ENCODE data around the gene MTTP.
A peak's percentile ranks its signal among the peaks of the same experiment; 100 is the strongest.

MTTP gene

DNA sequence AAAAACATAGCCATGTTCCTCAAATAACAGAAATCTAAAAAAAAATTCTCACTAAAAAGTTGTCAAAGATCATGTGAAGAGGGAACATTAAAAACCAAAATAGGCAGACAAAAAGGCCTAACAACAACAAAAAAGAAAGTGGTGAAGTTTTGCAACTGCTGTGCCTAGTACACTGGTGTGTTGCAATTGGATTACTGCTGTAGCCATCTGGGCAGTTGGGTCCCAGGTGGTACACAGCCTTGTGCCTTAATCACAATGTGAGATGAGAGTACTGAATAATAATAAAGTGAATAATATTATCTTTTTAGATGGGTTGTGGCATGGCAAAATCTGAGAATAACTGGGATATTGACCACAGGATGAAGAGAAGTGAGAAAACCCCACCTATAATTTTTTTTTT, 71.0 kb downstream of the MTTP start:
- Histone ChIP-seq H3K36me3 (ENCODE audit: insufficient read depth, low read length) (no peaks in the 10 kb centered on the region), H4K20me1 (ENCODE audit: insufficient read depth, low read length) (no peaks in the 10 kb centered on the region), H3K9me2 (ENCODE audit: low read depth, low read length) (no peaks in the 10 kb centered on the region), H3K4me3 (ENCODE audit: low read depth, low read length, poor library complexity, severe bottlenecking) (no peak overlapping the region), H3F3A (ENCODE audit: insufficient read depth, low read length) (no peaks in the 10 kb centered on the region), H3K27me3 (ENCODE audit: insufficient read depth, low read length) (no peaks in the 10 kb centered on the region), H2AFZ (ENCODE audit: low read length) (no peak overlapping the region), H3K27ac (ENCODE audit: low read depth, low read length, poor library complexity, severe bottlenecking) (no peak overlapping the region), H3K4me1 (ENCODE audit: insufficient read depth, low read length, severe bottlenecking) (peaks cover 16% of the 10 kb centered on the region), H3K9me3 (ENCODE audit: low read length) (no peaks in the 10 kb centered on the region), H3K79me2 (ENCODE audit: insufficient read depth, low read length) (no peaks in the 10 kb centered on the region), H3K4me2 (ENCODE audit: low read length) (no peak overlapping the region), H3K9ac (ENCODE audit: low read length) (no peak overlapping the region)
- TF ChIP-seq CTCF (IDR thresholded peaks at IDR 0.05; ENCODE audit: low read length) (no peak), EZH2 (IDR thresholded peaks at IDR 0.05; ENCODE audit: borderline replicate concordance, low read length) (no peak)

GRCh38 chr4:99647071-99647470, 72.4 kb downstream of the MTTP start:
- Histone ChIP-seq H3K9me3 (ENCODE audit: low read length) (no peaks in the 10 kb centered on the region), H2AFZ (ENCODE audit: low read length) (no peak overlapping the region), H4K20me1 (ENCODE audit: insufficient read depth, low read length) (no peaks in the 10 kb centered on the region), H3K9me2 (ENCODE audit: low read depth, low read length) (no peaks in the 10 kb centered on the region), H3K9ac (ENCODE audit: low read length) (no peak overlapping the region), H3K27me3 (ENCODE audit: insufficient read depth, low read length) (no peaks in the 10 kb centered on the region), H3K4me3 (ENCODE audit: low read depth, low read length, poor library complexity, severe bottlenecking) (no peak overlapping the region), H3K36me3 (ENCODE audit: insufficient read depth, low read length) (no peaks in the 10 kb centered on the region), H3F3A (ENCODE audit: insufficient read depth, low read length) (no peaks in the 10 kb centered on the region), H3K27ac (ENCODE audit: low read depth, low read length, poor library complexity, severe bottlenecking) (no peak overlapping the region), H3K4me2 (ENCODE audit: low read length) (no peak overlapping the region), H3K79me2 (ENCODE audit: insufficient read depth, low read length) (no peaks in the 10 kb centered on the region), H3K4me1 (ENCODE audit: insufficient read depth, low read length, severe bottlenecking) (peaks cover 16% of the 10 kb centered on the region)
- TF ChIP-seq CTCF (IDR thresholded peaks at IDR 0.05; ENCODE audit: low read length) (no peak), EZH2 (IDR thresholded peaks at IDR 0.05; ENCODE audit: borderline replicate concordance, low read length) (no peak)

GRCh38 chr4:99648321-99648720, 73.7 kb downstream of the MTTP start:
- Histone ChIP-seq H3K27ac (ENCODE audit: low read depth, low read length, poor library complexity, severe bottlenecking) (peak overlapping the region; percentile 36), H3K9me2 (ENCODE audit: low read depth, low read length) (no peaks in the 10 kb centered on the region), H3K4me3 (ENCODE audit: low read depth, low read length, poor library complexity, severe bottlenecking) (peak overlapping the region; percentile 11), H3K79me2 (ENCODE audit: insufficient read depth, low read length) (no peaks in the 10 kb centered on the region), H2AFZ (ENCODE audit: low read length) (no peak overlapping the region), H3K9me3 (ENCODE audit: low read length) (no peaks in the 10 kb centered on the region), H3K36me3 (ENCODE audit: insufficient read depth, low read length) (no peaks in the 10 kb centered on the region), H3K4me2 (ENCODE audit: low read length) (0 out of 2 replicates have a peak overlapping the region, but pooled peaks have one; percentile 11), H3K27me3 (ENCODE audit: insufficient read depth, low read length) (no peaks in the 10 kb centered on the region), H3F3A (ENCODE audit: insufficient read depth, low read length) (no peaks in the 10 kb centered on the region), H3K9ac (ENCODE audit: low read length) (no peak overlapping the region), H4K20me1 (ENCODE audit: insufficient read depth, low read length) (no peaks in the 10 kb centered on the region), H3K4me1 (ENCODE audit: insufficient read depth, low read length, severe bottlenecking) (peaks cover 16% of the 10 kb centered on the region)
- no peak for TF ChIP-seq EZH2 (IDR thresholded peaks at IDR 0.05; ENCODE audit: borderline replicate concordance, low read length)
- no peak for TF ChIP-seq CTCF (IDR thresholded peaks at IDR 0.05; ENCODE audit: low read length)

Data from OCI-LY1 (cell line).